K562 (cell line): ENCODE results near the gene TRIM14.

ENCODE experiments used
- HNRNPK ChIP-seq: fragments of 200-400 bp; formaldehyde crosslinking; IDR thresholded peaks from one replicate; pipeline ENCODE4 v1.6.1; 2018; ENCODE audit warnings: mild to moderate bottlenecking, low read depth, low read length; ENCODE audit not compliant: poor library complexity, severe bottlenecking
- RUNX1 ChIP-seq: sonication (generic); IDR thresholded peaks from 2 replicates; pipeline ENCODE4 v1.6.1; 2016; ENCODE audit warnings: antibody characterized with exemption, low read depth

GRCh38 chr9:98038958-98039357 is 80.1 kb downstream of the TRIM14 start:
- TF ChIP-seq HNRNPK, result no peak
- TF ChIP-seq RUNX1, result no peak
